Subcutaneous adipose tissue (tissue), 4 donors: ENCODE data around the gene CNGA4. TPM values are rescaled to one million over a fixed set of nuclear protein-coding genes. Genes with fewer than 3 reads are reported as not detected.

Experiments used
- CTCF ChIP-seq: fragments of 450-650 bp; IDR thresholded peaks from one replicate; pipeline ENCODE4 v1.5.1; 2016; ENCODE audit warnings: low read depth, mild to moderate bottlenecking, control low read depth, antibody characterized with exemption, moderate library complexity
- total RNA-seq, 4 donors: library from RNA; depleted of rRNA; stranded (reverse); fragments of >200 nt; gene quantifications; one replicate each; pipeline ENCODE4 v1.1.0, GENCODE V29; 2016

Gene CNGA4
- total RNA-seq, 4 donors from 2014 or later, result not detected

DNA sequence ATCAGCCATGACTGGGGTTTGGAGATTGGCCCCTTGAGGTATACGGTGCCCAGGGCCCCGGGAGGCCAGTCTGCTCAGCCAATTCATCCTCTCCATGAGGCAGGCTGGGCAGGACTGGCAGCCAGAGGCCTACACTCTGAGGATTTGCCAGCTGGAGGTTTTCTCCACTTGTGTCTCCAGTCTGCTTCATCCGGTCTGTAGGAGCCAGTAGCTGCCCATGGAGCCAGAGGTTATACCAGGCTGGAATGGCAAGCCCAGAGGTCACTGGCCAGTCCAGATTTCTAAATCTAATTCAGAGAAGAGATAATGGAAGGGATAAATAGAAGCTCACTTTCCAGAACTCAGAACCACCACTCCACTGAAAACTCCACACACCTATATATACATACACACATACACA lies 14.5 kb upstream of the CNGA4 start:
- no peak for TF ChIP-seq CTCF

GRCh38 chr11:6225024-6225423 lies 13.9 kb upstream of the CNGA4 start:
- TF ChIP-seq CTCF, result no peak

- no peak for TF ChIP-seq CTCF
These were observed 13.0 kb upstream of the CNGA4 start for GRCh38 chr11:6225896-6226295.

DNA sequence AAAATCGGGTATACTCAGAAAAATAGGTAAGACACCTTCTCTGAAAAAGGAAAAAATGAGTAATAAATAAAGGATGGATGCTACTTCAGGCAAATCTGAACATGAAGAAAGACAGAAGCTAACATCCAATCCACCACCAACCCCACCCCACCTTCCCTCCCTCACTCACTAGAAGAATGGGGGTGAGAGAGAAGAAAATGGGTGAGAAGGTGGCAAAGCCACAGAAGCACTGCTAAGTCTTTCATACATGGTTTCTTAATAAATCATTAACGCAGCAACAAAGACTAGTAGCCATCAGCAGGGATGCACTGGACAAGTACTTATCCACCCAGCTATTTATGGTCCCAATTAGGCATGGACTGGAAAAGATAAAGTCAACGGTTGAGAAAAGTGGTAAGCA lies 10.4 kb upstream of the CNGA4 start:
- no peak for TF ChIP-seq CTCF

DNA sequence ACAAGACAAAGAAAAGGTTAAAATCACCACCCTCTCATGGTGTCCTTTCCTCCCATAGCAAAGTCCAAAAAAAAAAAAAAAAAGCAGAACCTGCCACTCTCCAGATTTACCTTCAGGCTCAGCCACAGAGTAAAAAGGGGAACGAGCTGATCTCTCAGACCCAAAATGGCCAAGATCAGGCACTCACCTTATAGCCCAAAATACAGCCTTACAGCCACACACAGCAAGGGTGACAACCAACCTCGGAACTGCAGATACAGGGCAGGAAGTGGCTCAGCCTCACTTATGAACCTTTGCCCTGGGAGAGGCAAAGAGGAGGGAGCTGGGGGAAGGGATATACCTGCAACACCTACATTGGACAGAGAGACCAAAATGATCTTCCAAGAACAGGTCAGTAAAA lies 9.0 kb upstream of the CNGA4 start:
- no peak for TF ChIP-seq CTCF

DNA sequence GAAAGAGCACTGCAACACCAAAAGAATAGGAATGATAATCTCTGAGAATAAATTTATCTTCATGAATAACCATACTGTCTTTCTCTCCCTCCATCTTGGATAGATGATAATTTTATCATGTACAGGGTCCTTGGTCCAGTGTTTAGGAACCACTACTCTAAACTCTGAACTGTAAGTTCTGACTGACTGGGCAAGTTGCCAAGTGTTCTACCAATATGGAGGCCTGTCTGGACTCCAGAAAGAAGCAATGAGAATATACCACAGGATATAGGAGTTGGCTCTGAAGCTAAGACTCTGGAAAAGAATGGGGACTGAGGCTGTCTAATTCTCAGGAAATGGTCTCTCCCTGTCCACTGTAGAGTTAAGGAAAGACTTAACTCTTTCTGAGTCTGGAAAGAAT lies 6.0 kb upstream of the CNGA4 start:
- TF ChIP-seq CTCF, result no peak

GRCh38 chr11:6233984-6234386 lies 4.9 kb upstream of the CNGA4 start:
- TF ChIP-seq CTCF, result no peak
